SK-N-SH (cell line): ENCODE data around the gene DBH. TPM values are rescaled to one million over a fixed set of nuclear protein-coding genes. Genes with fewer than 3 reads are reported as not detected.

Experiments
- CTCF ChIA-PET: fragments of 300-600, 350-600 bp; formaldehyde crosslinking; extraction: SDS; loops from one replicate; lab custom pipeline; 2021; lab: Yijun Ruan, JAX
- POLR2A ChIA-PET: fragments of 350-600 bp; sonication (Branson Sonifier 250); formaldehyde crosslinking; extraction: SDS; loops from one replicate; lab custom pipeline; 2020; ENCODE audit warnings: antibody characterized with exemption, inconsistent platforms; lab: Yijun Ruan, JAX
- DNase-seq: peaks from one replicate; pipeline ENCODE4 v3.0.0; 2012
- H2AFZ ChIP-seq: fragments of 200-600 bp; sonication (generic); 2 replicates; pipeline ENCODE4 v1.8.1; 2016; ENCODE audit warnings: antibody characterized with exemption, mild to moderate bottlenecking, low read depth
- H3F3A ChIP-seq: fragments of 200-600 bp; sonication (generic); replicated peaks from 2 replicates; pipeline ENCODE3; 2016; ENCODE audit warnings: antibody characterized with exemption, mild to moderate bottlenecking; ENCODE audit not compliant: insufficient read depth
- H3K27ac ChIP-seq, 2 experiments: fragments of 200-500 bp in 1 of 2; fragments of 200-600 bp in 1 of 2; sonication (Bioruptor generic) in 1 of 2; sonication (generic), shearing (Covaris generic) in 1 of 2; 2 replicates each; pipeline versions ENCODE4 v1.5.1 to v1.6.1; 2014 to 2016; ENCODE audit warnings: low read depth in 2 of 2, inconsistent platforms in 1 of 2, low read length in 1 of 2, mild to moderate bottlenecking in 1 of 2, mixed read lengths in 1 of 2
- H3K27me3 ChIP-seq: fragments of 200-600 bp; sonication (generic), shearing (Covaris generic); 2 replicates; pipeline ENCODE4 v1.6.1; 2016; ENCODE audit warnings: mixed run types; ENCODE audit not compliant: insufficient read depth
- H3K36me3 ChIP-seq, 2 experiments: fragments of 200-500 bp in 1 of 2; fragments of 200-600 bp in 1 of 2; sonication (Bioruptor generic) in 1 of 2; sonication (generic) in 1 of 2; replicated peaks in 1 of 2; 2 replicates each; pipeline versions ENCODE3 to v1.5.1; 2014 to 2016; ENCODE audit warnings: low read length in 1 of 2, mild to moderate bottlenecking in 1 of 2; ENCODE audit not compliant: insufficient read depth in 2 of 2, control insufficient read depth in 1 of 2
- H3K4me1 ChIP-seq, 2 experiments: fragments of 200-500 bp in 1 of 2; fragments of 200-600 bp in 1 of 2; sonication (Bioruptor generic) in 1 of 2; sonication (generic), shearing (Covaris generic) in 1 of 2; 2 replicates each; pipeline versions ENCODE4 v1.5.1 to v1.6.1; 2014 to 2016; ENCODE audit warnings: low read depth in 1 of 2, low read length in 1 of 2, mixed run types in 1 of 2; ENCODE audit not compliant: insufficient read depth in 2 of 2, control insufficient read depth in 1 of 2
- H3K4me2 ChIP-seq: fragments of 200-600 bp; sonication (generic), shearing (Covaris generic); 2 replicates; pipeline ENCODE4 v1.6.1; 2017; ENCODE audit warnings: mixed run types
- H3K4me3 ChIP-seq, 2 experiments: fragments of 200-500 bp in 1 of 2; fragments of 200-600 bp in 1 of 2; sonication (Bioruptor generic) in 1 of 2; sonication (generic), shearing (Covaris generic) in 1 of 2; 2 replicates each; pipeline versions ENCODE4 v1.5.1 to v1.8.1; 2014 to 2016; ENCODE audit warnings: low read depth in 2 of 2, inconsistent platforms in 1 of 2, low read length in 1 of 2, mild to moderate bottlenecking in 1 of 2, mixed read lengths in 1 of 2, moderate library complexity in 1 of 2
- H3K79me2 ChIP-seq: fragments of 200-600 bp; sonication (generic); 2 replicates; pipeline ENCODE4 v1.8.1; 2017; ENCODE audit warnings: mild to moderate bottlenecking; ENCODE audit not compliant: insufficient read depth
- H3K9ac ChIP-seq: fragments of 200-600 bp; sonication (generic); 2 replicates; pipeline ENCODE4 v1.6.1; 2017; ENCODE audit warnings: mixed run types
- H3K9me2 ChIP-seq: fragments of 200-600 bp; sonication (generic); 2 replicates; pipeline ENCODE4 v1.6.1; 2017; ENCODE audit warnings: mixed run types
- H3K9me3 ChIP-seq: fragments of 200-600 bp; sonication (generic); 2 replicates; pipeline ENCODE4 v1.6.1; 2017; ENCODE audit warnings: mixed run types, mild to moderate bottlenecking, moderate library complexity
- H4K20me1 ChIP-seq: fragments of 200-600 bp; sonication (generic); 2 replicates; pipeline ENCODE4 v1.6.1; 2017; ENCODE audit warnings: mild to moderate bottlenecking, mixed run types; ENCODE audit not compliant: insufficient read depth
- ELF1 ChIP-seq: IDR thresholded peaks from 2 replicates; pipeline ENCODE4 v1.4.0; 2012
- EZH2phosphoT487 ChIP-seq: fragments of 200-600 bp; sonication (generic); IDR thresholded peaks from 2 replicates; pipeline ENCODE4 v1.6.1; 2017; ENCODE audit warnings: low read depth, mixed run types, mild to moderate bottlenecking, antibody characterized with exemption, moderate library complexity, borderline replicate concordance
- FOSL2 ChIP-seq: IDR thresholded peaks from 2 replicates; pipeline ENCODE4 v1.4.0; 2012; ENCODE audit warnings: low read depth, mild to moderate bottlenecking, moderate library complexity, borderline replicate concordance
- FOXJ3 ChIP-seq: sonication (generic); formaldehyde crosslinking; IDR thresholded peaks from 2 replicates; pipeline ENCODE4 v1.5.1; 2020; ENCODE audit warnings: mild to moderate bottlenecking, missing genetic modification reagents
- GABPA ChIP-seq: IDR thresholded peaks from 2 replicates; pipeline ENCODE4 v1.4.0; 2012; ENCODE audit warnings: low read depth, mild to moderate bottlenecking
- GATA2 ChIP-seq: sonication (generic); formaldehyde crosslinking; IDR thresholded peaks from 2 replicates; pipeline ENCODE4 v1.5.0; 2020; ENCODE audit warnings: mild to moderate bottlenecking, missing genetic modification reagents
- IRF3 ChIP-seq: fragments of 150-350 bp; IDR thresholded peaks from 2 replicates; pipeline ENCODE4 v1.6.1; 2016; ENCODE audit warnings: mild to moderate bottlenecking, low read depth, low read length
- MEF2A ChIP-seq: IDR thresholded peaks from 2 replicates; pipeline ENCODE4 v1.4.0; 2012; ENCODE audit warnings: low read depth, borderline replicate concordance
- MXI1 ChIP-seq: IDR thresholded peaks from 2 replicates; pipeline ENCODE4 v1.6.1; 2012; ENCODE audit warnings: mild to moderate bottlenecking, low read depth, low read length, improper control_type of control experiment
- NFIC ChIP-seq: IDR thresholded peaks from 2 replicates; pipeline ENCODE4 v1.4.0; 2012; ENCODE audit warnings: borderline replicate concordance
- NRF1 ChIP-seq: IDR thresholded peaks from 2 replicates; pipeline ENCODE4 v1.6.1; 2012; ENCODE audit warnings: low read depth, mild to moderate bottlenecking, low read length
- PBX3 ChIP-seq: IDR thresholded peaks from 2 replicates; pipeline ENCODE4; 2012
- RCOR1 ChIP-seq: fragments of 150-350 bp; IDR thresholded peaks from 2 replicates; pipeline ENCODE4 v1.6.1; 2017; ENCODE audit warnings: antibody characterized with exemption, low read length
- RXRA ChIP-seq: IDR thresholded peaks from 2 replicates; pipeline ENCODE4 v1.4.0; 2012; ENCODE audit warnings: low read depth, mild to moderate bottlenecking, borderline replicate concordance
- SIN3A ChIP-seq: IDR thresholded peaks from 2 replicates; pipeline ENCODE4 v1.6.1; 2012; ENCODE audit warnings: low read depth, mild to moderate bottlenecking, low read length, moderate library complexity, borderline replicate concordance
- TAF1 ChIP-seq: IDR thresholded peaks from 2 replicates; pipeline ENCODE4 v1.6.1; 2012; ENCODE audit warnings: low read depth, mild to moderate bottlenecking, low read length, moderate library complexity, borderline replicate concordance
- TCF12 ChIP-seq: IDR thresholded peaks from 2 replicates; pipeline ENCODE4 v1.4.0; 2012
- TEAD4 ChIP-seq: IDR thresholded peaks from 2 replicates; pipeline ENCODE4 v1.4.0; 2012; ENCODE audit warnings: mild to moderate bottlenecking, borderline replicate concordance; ENCODE audit not compliant: insufficient read depth
- USF2 ChIP-seq: fragments of 150-350 bp; IDR thresholded peaks from 2 replicates; pipeline ENCODE4 v1.6.1; 2017; ENCODE audit warnings: antibody characterized with exemption, low read length, low read depth, borderline replicate concordance
- ZBTB33 ChIP-seq: IDR thresholded peaks from 2 replicates; pipeline ENCODE4 v1.4.0; 2012; ENCODE audit warnings: low read depth, borderline replicate concordance
- WGBS: methylation state at CpG from one replicate; pipeline ENCODE4 v1.1.6; 2017; ENCODE audit warnings: low lambda C conversion rate; 5-methylcytosine and 5-hydroxymethylcytosine counted together
- polyA plus RNA-seq, 3 experiments: library from polyadenylated mRNA; depleted of rRNA; stranded (reverse); fragments of >200 nt; gene quantifications; 2 replicates each; pipeline ENCODE4 v1.2.3, GENCODE V29; 2012

DBH gene
- polyA plus RNA-seq, 1 of the 3 experiments (the other 2 are of a cell fraction), result 0.92 TPM

- no peak for TF ChIP-seq USF2
- no peak for TF ChIP-seq TAF1
Measured at GRCh38 chr9:133641861-133642595, 5.9 kb downstream of the DBH start (continued).

GRCh38 chr9:133642708-133643361 lies 6.7 kb downstream of the DBH start:
- Histone ChIP-seq H3F3A (no peaks in the 10 kb centered on the region), H4K20me1 (no peaks in the 10 kb centered on the region), H3K4me2 (no peak overlapping the region), H3K79me2 (no peaks in the 10 kb centered on the region), H3K36me3 (peaks cover 0 to 7% of the 10 kb centered on the region in 2 experiments), H3K9me2 (no peaks in the 10 kb centered on the region), H3K27ac (peak overlapping the region in 1 of 2 experiments; percentile 58; a peak in 1 of 4 replicates), H3K4me1 (peaks cover 0 to 74% of the 10 kb centered on the region in 2 experiments; a peak in 1 of 4 replicates), H3K9ac (no peak overlapping the region), H3K9me3 (no peaks in the 10 kb centered on the region), H3K4me3 (no peak overlapping the region; a peak in 1 of 4 replicates), H3K27me3 (peaks cover 32% of the 10 kb centered on the region; the same call in 1 of the 2 replicates), H2AFZ (no peak overlapping the region)
- DNase-seq, result no peak
- WGBS, result 71% methylated on average over 12 of the region's 16 CpGs
- ChIA-PET CTCF (interaction anchor here (1.1 to 1.6 kb wide), 4 partner anchors 9 to 134 kb away, joined by 3 to 5 read pairs (median 3); partner anchors contain the start of gene ADAMTSL2), POLR2A (interaction anchor here (0.6 to 16.4 kb wide), 9 partner anchors 8 to 113 kb away, joined by 3 to 261 read pairs (median 6); partner anchors contain the start of gene FAM163B)
- no peak for TF ChIP-seq IRF3
- no peak for TF ChIP-seq MXI1
- TF ChIP-seq NRF1, result no peak
- TF ChIP-seq GABPA, result no peak
- TF ChIP-seq TAF1, result no peak
- TF ChIP-seq FOXJ3 (CRISPR knock-in tag), result no peak
- TF ChIP-seq PBX3, result no peak
- no peak for TF ChIP-seq FOSL2
- no peak for TF ChIP-seq EZH2phosphoT487
- TF ChIP-seq RXRA, result no peak
- no peak for TF ChIP-seq GATA2 (CRISPR knock-in tag)
- TF ChIP-seq NFIC, result no peak
- no peak for TF ChIP-seq RCOR1
- no peak for TF ChIP-seq ZBTB33
- TF ChIP-seq TCF12, result no peak
- no peak for TF ChIP-seq TEAD4
- TF ChIP-seq SIN3A, result no peak
- TF ChIP-seq ELF1, result no peak
- TF ChIP-seq MEF2A, result no peak
